A673 (cell line): ENCODE measurements around the gene DSE.

Source experiments
- CTCF ChIP-seq: fragments of 300-800, 200-600 bp; sonication (generic); conservative IDR thresholded peaks from 2 replicates; pipeline ENCODE4 v1.5.1; 2017; ENCODE audit warnings: low read depth, mild to moderate bottlenecking, antibody characterized with exemption, low read length, moderate library complexity, mixed read lengths
- EZH2 ChIP-seq: fragments of 200-600 bp; sonication (generic); IDR thresholded peaks from 2 replicates; pipeline ENCODE4 v1.6.1; 2017; ENCODE audit warnings: borderline replicate concordance, low read depth, mild to moderate bottlenecking, mixed read lengths, antibody characterized with exemption, low read length; ENCODE audit not compliant: poor library complexity, severe bottlenecking

DNA sequence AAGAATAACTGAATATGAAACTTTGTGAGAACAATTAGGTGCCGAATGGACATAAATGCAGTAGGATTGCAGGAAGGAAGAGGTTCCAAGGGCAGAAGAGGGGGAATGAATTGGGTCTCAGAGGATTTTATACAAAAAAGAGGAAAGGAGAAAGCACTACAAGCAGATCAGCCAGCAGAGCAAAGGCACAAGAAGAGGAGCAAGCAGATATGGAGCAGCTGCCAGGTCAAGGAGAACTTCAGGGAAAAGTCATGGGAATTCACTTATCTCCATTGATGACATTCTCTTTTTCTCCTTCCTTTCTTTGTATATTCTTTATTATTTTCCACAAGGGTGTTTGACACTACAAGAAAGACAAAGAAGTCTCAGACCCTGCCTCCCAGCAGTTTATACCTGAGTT is 9.6 kb downstream of the DSE start:
- TF ChIP-seq CTCF (no peak), EZH2 (no peak)
